Anterior cingulate cortex (tissue), 58 donors: ENCODE data around the gene COIL.
"Not testable (repeated sequence)": the region's sequence is repeated elsewhere in the genome, so short reads cannot be mapped to it uniquely, and the experiment has no call there.

Experiments
- DNase-seq, 58 donors: peaks; one replicate each; lab custom pipeline; 2025; lab: John Stamatoyannopoulos, UW

COIL gene

DNA sequence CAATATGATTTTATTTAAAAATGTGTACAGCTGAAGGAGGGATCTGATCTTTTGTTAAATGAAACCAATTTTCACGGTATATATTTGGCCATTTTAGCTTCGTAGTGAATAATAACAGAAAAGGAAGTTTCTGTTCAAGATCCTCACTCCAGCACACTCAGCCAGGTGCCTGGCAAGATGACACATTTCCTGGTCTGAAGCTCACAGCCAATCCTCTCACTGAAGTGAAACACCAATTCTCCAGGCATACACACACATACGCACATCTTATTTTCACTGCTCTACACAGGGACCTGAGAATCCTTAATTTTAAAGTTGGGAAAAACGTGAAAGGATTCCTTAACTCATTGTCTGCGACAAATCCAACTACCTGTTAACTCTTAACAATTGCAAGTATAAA, 22.6 kb downstream of the COIL start:
- not testable (repeated sequence) for DNase-seq

DNA sequence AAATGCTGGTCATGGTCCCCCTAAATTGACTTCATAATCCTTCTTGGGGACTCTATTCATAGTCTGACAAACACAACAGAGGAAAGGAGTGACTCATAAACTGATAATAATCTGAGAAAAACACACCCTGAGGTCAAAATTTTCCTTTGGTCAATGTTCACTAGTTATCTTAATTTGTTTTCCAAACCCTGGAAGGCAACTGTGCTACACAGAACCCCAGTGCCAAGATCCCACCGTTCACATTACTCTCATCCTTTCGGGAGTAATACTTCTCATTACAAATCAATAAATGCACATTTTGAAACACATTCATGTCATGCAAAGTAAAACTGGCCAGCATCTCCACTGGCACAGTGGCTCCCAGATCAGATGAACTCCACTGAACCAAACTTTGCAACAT, 23.2 kb downstream of the COIL start:
- no peak for DNase-seq

DNA sequence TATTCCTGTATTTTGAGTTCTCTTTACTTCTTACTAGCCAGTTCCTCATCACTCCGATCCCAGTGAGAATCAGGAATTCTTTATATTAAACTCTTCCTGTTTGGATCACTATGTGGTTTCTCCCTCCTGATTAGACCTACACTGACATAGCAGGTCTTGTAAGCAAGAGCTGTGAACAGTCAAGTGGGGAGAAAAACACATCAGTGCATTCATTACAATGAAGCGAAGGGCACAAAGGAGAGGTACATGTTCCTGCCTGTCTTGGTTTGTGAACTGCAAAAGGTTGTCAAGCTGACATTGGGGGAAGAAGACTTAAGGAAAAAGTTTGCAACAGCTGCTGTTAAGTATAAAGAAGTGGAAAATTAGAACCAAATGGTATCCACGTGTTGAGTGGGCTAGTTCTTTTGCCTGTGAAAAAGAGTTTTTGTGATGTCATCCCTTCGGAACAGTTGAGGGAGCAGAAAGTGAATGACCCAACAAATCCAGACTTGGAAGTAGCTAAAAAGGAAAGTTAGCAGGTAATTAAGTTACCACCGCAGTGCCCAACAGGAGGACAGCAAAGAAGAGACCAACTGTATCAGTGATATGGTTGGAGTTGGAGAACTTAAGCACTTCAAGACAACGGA, 24.0 kb downstream of the COIL start:
- DNase-seq = no peak

DNA sequence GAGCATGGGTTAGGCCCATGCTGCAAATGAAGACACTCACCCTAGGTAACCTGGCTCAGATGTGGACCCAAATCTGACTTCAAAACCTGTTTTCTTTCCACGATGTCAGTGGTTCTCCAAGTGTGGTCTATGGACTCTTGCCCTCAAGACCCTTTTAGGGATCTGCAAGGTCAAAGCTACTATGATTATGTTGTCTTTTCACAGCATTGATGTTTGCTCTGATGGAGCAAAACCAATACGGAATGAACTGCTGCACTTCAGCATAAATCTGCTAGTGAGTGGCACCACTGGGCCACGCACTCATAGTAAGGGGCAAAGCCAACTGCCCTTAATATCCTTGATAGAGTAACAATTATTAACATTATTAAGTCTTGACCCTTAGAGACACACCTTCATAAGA, 25.4 kb downstream of the COIL start:
- no peak for DNase-seq

DNA sequence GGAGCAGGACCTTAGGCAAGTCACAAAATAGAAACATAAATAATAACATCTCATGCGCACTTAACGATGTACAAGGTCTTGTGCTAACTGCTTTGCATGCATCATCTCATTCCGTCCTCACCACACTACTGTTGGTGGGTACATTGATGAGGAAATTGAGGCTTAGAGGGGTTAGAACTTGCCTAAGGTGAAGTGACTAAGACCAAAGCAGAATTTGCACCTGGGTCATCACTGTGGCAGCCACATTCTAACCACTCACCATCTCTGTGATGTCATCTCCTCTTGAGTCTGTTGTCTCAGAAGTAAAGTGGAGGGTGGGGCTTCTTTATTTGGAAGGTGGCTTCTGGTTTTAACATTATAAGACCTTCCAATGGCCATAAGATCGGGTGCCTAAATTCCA, 26.6 kb downstream of the COIL start:
- no peak for DNase-seq

DNA sequence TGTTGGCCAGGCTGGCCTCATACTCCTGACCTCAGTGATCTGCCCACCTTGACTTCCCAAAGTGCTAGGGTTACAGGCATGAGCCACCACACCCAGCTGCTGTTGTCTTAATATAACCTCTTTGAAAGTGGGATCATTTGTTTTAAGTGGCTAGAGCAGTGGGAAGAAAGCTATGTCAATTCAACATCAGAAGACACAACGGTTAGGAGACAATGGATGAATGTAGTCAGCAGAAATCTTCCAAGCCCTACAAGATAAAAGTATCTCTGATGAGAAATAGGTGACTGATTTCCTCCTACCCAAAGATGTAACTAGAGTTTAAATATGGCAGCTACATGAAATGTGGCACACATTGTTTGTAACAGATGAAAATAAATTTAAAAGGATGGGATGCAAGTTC, 27.0 kb downstream of the COIL start:
- DNase-seq = no peak

DNA sequence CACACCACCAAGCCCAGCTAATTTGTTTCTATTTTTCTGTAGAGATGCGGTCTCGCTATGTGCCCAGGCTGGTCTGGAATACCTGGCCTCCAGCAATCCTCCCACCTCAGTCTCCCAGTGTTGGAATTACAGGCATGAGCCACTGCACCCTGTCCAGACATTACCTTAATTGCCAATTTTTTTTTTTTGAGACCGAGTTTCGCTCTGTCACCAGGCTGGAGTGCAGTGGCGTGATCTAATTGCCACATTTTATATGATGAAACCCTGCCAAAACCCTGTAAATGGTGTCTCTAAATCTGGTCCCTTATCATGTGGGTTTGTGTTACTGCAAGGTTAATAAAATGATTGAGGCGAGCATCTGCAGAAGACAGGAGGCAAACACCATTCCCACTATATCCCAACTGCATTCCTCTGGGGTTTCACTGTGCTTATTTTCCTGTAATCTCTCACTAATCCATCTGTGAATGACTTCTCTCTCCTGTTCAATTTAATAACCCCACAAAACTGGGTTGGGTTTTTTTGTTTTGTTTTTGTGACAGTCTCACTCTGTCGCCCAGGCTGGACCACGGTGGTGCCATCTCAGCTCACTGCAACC, 27.6 kb downstream of the COIL start:
- DNase-seq = no peak

DNA sequence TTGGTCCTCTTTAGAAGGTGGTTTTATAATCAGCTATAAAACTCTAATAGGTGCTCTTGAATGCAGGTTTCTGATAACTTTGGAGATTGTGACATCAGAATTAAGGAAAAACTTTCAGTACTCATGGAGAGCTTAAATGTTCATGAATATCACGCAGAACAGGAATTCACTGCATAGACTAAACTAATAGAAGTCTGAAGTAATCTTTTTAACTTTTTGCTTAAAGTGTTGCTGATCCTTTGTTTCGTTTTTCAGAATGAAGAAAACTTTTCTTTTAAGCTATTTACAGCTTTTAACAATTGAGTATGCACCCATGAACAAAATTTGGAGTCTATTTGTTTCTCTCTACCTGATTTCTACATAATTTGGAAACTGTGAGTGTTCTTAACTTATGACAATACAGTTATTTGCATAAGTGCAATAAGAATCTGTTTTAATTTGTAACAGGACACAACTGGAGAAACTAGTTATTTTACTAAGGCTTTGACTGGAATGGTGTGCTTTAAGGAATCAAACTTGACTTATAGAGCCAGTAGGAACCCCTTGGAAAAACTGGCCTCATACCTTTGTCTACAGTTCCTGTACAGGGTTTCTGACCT, 30.0 kb downstream of the COIL start:
- DNase-seq = no peak

DNA sequence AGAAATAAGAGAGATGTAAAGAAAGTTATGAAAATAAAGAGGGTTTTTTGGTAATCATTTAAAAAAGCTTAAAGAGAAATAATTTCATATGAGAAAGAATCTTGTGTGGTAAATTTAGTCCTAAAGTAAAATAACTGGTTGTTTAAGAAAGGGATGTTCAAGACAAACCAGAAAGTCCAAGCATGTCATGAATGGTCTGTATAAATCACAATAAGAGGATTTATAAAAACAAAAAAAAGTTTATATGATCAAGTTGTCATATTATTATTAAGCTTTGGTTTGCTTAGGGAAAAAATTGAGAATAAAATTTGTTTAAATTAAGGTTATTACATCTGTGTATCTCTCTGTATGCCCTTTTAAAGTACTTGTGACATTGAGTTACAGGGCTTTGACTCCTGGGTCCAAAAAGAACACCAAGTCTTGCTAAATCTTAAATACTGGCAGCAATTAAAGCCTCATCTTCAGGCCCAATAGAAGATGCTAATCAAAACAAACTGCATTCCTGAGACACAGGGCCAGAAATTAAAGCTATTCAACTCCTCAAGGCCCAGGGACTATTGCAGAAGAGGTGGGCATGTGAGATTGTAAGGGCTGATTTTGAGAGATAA, 31.4 kb downstream of the COIL start:
- DNase-seq = no peak

DNA sequence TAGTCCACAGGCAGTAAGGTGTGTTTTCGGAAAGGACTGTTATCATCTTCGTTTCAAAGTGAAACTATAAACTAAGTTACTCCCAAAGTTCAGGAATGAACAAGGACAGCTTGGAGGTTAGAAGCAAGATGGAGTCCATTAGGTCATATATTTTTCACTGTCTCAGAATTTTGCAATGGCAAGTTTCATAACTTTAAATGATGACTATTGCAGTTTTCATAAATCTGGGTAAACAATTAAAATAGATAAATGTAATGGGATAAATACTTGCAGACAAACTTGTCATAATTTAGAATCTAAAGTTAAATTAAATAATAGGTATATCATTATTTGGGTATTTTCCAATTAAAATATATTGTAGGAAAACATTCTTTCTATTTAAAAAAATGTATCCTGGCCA, 32.3 kb downstream of the COIL start:
- DNase-seq = no peak

DNA sequence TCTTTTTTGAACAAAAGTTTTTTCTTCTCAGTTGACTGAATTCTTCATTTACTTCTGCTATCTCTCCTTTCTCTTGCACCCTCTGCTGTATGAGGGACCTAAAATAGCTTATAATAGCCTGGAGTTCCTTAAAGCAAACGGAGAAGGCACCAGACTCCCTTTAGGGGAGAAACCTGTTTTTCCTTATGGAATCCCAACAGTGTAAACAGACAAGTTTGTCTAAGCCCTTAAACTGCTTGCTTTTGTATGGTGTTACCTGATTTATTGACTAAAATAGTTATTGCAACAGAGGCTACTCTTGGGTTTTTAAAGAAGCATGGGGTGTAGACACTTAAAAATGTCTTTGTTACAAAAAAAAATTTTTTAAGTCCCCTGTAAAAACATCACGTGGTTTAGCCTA, 34.1 kb downstream of the COIL start:
- DNase-seq = no peak

DNA sequence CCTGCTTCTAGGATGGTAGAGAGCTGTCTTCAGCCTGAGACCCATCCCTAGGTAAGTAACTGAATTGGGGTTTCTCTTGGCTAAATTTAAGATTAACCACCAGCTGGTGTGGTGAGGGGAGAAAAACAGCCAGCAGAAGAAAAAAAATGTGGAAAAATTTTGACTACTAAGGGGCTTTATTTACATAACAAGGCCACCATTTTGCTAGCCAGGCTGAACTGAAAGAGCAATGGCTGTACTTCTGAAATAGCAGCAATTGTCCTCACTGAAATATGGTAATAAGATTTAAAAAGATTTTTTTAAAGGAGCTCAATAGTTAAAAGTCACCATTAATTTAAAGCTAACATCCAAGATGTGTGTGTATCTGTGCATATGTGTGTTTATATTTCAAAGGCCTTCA, 34.6 kb downstream of the COIL start:
- DNase-seq = no peak

DNA sequence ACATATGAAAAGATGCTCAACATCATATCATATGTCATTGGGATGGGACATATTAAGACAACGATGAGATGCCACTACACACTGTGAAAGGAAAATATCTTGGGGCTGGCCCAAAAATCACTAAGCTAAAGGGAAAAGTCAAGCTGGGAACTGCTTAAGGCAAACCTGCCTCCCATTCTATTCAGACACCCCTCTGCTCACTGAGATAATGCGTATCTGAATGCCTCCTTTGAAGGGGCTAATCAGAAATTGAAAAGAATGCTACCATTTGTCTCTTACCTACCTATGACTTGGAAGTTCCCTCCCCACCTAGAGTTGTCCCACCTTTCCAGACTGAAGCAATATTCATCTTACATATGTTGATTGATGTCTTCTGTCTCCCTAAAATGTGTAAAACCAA, 35.8 kb downstream of the COIL start:
- DNase-seq = no peak

DNA sequence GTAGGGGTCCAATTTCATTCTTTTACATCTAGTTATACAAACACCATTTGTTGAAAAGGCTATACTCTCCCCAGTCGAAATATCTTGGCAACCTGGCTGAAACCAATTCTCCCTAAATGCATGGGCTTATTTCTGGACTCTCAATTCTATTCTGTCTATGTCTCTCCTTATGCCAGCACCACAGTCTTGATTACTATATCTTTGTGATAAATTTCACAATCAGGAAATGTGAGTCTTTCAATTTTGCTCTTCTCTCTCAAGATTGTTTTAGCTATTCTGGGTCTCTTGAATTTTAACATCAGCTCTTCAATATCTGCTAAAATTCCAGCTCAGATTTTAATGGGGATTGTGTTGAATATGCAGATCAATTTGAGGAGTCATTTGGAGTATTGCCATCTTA, 41.1 kb downstream of the COIL start:
- no peak for DNase-seq

DNA sequence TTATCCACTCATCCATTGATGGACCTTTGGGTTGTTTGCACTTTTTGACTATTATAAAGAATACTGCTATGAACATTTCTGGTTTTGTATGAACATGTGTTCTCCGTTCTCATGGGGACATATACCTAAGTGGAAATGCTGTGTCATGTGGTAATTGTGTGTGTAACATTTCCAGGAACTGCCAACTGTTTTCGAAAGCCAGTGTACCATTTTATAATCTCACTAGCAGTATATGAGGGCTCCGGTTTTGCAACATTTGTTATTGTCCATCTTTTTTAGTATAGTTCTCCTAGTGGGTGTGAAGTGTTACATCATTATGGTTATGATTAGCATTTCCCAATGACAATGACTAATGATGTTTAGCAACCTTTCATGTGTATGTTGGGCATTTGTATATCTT, 41.9 kb downstream of the COIL start:
- DNase-seq = no peak

DNA sequence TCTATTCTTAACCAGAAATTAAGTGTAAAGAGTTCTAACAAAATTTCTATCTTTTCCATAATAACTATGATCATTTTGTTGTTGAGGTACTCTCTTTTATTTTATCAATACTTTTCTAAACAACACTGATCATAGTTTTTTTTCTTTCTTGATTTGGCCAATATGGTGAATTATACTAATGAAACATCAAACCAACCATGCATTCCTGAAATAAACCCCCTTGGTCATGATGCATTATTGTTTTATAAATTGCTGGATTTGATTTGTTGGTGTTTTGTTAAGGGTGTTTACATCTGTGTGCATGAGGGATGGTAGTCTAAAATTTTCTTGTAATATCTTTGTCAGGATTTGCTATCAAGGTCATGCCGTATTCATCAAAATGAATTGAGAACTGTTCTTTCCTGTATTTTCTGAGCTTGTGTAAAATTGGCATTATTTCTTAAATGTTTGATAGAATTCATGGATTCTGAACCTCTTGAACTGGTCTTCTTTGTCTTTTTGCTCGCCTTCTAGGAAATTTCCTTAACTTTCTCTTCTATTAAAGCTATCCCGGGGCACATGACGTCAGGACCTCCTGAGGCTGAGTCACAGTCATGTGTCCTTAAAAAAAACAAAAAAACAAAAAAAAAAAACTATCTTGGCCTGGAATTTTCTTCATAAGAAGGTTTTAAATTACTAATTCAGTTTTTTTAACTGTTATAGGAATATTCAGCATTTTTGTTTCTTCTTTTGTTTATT, 43.1 kb downstream of the COIL start:
- no peak for DNase-seq

DNA sequence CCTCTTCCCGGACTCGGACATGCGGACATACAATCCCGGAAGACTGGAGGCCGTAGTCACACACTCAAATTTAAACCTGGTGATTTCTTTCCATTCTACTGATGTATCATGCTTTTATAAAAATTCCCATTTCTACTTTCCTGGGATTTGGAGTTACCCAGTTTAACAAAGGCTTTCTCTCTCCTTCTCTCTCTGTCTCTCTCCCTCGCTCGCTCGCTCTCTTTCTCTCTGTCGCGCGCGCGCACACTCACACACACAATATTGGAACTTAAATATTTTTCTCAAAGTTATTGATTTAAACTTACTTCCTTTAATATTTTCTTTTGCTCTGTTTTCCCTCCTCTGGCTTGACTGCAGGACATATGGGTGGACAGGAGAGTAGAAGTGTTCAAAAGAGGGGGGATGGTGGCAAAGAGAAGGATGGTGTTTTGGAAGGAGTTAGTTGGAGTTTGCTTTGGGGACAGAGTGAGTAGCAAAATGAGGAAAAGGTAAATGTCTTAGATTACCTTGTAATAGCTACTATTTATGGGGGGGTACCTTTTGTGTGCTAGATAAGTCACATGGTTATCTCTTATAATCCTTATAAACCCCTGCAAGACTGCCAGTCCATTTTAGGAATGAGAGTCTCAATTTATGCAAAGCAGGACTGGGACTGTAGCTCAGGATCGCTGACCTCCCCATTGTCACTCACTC, 46.1 kb downstream of the COIL start:
- DNase-seq = peak in 1 of 58 donors; percentile 8

DNA sequence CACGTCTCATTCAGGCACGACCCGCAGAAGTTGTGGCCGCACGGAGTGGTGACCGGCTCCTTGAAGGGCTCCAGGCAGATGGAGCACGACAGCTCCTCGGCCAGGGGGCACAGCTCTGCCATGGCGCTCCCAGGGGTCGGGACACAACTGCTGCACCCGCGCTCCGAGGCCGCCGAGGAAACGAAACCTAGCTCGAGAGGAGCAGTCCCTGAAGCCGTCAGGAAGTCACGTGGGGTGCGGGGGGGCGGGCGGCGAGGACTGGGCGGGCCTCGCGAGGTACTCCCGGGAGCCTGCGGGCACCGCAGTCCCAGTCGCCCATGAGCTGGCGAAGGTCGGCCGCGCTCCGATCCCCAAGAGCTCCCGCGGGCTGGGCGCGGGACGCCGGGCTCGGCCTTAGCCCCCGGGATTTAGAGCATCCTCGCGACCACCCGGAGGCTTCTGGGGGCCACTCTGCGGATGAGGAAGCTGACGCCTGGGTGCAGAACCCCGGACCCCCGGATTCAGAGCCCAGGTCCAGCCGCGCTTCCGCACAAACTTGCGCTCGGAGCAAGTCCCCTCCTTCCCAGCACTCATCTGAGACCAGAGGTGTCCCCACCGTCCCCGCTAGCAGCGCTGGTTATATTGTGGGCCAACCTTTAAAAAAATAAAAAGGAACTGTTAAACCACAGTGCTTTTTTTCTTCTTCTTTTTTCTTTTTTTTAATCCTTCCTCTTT, 46.8 kb downstream of the COIL start, which contains the start of gene TRIM25:
TRIM25 (minus strand) TSS at position 183 of the 714 bp plus-strand sequence; CDS start at position 122, 61 bp downstream.
- peak in 57 of 58 donors; percentile 27 to 87 (median 72) for DNase-seq

DNA sequence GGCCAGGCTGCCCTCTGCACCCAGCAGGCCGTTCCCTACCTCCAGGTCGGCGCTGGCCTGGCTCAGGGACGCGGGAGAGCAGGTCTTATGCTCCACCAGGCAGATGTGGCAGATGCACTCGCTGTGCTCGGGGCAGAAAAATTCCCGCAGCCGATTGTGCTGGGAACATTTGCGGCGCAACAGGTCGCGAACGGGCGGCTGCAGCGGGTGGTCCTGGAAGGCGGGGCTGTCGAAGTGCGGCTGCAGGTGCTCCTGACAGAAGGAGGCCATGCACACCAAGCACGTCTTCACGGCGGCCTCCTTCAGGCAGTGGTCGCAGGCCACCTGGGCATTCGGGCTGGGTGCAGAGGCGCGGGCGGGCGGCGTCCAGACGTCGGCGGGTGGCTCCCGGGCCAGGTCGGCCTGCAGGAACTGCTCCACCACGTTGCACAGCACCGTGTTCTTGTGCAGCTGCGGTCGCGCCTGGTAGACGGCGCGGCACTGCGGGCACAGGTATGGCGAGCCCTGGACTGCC, 47.4 kb downstream of the COIL start:
- DNase-seq = peak in 3 of 58 donors; percentile 11 to 37 (median 36)

DNA sequence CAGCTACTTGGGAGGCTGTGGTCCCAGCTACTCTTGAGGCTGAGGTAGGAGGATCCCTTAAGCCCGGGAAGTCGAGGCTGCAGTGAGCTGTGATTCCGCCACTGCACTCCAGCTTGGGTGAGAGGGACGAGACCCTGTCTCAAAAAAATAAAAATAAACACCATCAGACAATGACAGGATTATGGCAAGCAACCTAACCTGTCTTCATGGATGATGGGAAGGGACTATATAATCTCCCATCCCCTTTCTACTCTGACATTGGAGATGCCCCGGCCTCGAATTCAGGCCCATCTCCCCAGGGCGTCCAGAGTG, 47.9 kb downstream of the COIL start:
- no peak for DNase-seq
